Measurements from ENCODE around the gene CPNE2. TPM values are rescaled to one million over a fixed set of nuclear protein-coding genes. Genes with fewer than 3 reads are reported as not detected.

CPNE2 gene
- total RNA-seq, 1 donor from 2014 or later: 64.5 TPM

DNA sequence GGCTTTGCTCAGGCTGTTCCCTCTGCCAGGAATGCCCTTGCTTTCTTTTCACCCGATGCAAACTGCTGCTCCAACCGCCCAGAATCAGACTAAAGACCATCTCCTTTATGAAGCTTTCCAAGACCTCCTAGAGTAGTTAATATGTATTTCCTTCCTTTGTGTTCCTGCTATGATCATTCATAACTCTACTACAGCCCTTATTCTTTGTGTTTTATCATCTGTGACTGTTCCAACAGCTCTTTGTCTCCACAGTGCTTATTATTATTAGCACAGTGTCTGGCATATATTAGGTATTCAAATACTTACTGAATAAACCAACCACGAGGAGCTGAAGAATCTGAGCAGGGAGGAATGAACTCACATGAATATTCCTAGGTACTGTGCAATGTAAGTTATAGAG is 85.8 kb downstream of the CPNE2 start:
- intact Hi-C loops (cut with DNase I): no loop called here
- H3K4me3 ChIP-seq: no peak overlapping the region
- peaks cover 9% of the 10 kb centered on the region for H3K36me3 ChIP-seq
- ATAC-seq: peak; percentile 44
- H3K4me1 ChIP-seq: peaks cover 19% of the 10 kb centered on the region
- no peaks in the 10 kb centered on the region for H3K27me3 ChIP-seq
- TF ChIP-seq, protein P1, sequence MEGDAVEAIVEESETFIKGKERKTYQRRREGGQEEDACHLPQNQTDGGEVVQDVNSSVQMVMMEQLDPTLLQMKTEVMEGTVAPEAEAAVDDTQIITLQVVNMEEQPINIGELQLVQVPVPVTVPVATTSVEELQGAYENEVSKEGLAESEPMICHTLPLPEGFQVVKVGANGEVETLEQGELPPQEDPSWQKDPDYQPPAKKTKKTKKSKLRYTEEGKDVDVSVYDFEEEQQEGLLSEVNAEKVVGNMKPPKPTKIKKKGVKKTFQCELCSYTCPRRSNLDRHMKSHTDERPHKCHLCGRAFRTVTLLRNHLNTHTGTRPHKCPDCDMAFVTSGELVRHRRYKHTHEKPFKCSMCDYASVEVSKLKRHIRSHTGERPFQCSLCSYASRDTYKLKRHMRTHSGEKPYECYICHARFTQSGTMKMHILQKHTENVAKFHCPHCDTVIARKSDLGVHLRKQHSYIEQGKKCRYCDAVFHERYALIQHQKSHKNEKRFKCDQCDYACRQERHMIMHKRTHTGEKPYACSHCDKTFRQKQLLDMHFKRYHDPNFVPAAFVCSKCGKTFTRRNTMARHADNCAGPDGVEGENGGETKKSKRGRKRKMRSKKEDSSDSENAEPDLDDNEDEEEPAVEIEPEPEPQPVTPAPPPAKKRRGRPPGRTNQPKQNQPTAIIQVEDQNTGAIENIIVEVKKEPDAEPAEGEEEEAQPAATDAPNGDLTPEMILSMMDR (IDR thresholded peaks at IDR 0.05): no peak
- no peak for DNase-seq
- no peak overlapping the region for H3K27ac ChIP-seq
- no peaks in the 10 kb centered on the region for H3K9me3 ChIP-seq

DNA sequence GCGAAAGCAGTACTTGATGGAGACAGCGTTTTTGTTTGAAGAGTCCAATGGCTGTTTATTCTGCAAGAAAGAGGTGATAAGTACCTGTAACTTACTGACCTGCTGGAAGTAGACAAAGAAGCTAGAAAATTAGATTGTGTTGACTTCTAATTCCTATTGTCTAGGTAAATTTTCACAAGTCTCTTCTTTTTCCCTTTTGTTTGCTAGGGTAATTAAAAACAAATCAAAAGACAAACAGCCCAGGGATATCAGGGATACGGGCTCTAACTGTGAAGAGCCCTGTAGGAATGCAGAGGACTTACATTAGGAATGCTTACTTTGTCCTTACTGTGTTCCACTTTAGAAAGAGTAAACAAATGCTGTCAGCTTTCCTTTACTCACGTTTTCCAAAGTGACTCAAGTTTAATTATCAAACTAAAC is 86.4 kb downstream of the CPNE2 start:
- Histone ChIP-seq H3K4me3 (no peak overlapping the region), H3K36me3 (peaks cover 3% of the 10 kb centered on the region), H3K27me3 (no peaks in the 10 kb centered on the region), H3K9me3 (no peaks in the 10 kb centered on the region), H3K4me1 (peaks cover 19% of the 10 kb centered on the region), H3K27ac (peak overlapping the region; percentile 56)
- DNase-seq (no peak), ATAC-seq (peak; percentile 71)
- intact Hi-C loops (cut with DNase I): no loop called here
- TF ChIP-seq, protein P1 (IDR thresholded peaks at IDR 0.05): no peak

DNA sequence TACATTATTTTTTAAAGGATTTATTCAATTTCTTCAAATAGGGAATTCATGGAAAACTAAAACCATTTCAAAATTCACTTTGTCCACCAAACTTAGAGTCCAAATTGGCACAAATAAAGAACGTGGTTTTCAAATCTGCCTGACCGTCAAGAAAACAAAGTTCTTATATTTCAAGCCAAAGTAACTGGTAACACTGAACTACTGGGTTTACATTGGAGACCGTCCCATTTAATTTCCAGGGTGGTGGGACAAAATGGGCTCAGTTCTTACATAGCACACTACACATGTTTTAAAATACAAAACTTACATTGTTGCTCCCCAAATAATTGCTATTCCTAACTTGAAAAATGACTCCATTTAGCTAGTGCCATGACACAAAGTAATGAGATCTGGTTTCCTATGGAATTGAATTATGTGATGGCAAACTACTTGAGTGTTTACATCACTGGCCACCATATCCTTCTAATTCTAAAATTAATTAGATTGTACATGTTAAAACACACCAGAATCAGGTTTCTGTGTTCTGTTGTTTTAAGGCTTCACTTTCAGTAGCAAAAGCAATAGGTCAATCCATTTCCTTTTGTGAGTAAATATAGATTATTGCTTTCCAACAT is 86.9 kb downstream of the CPNE2 start:
- Histone ChIP-seq H3K27ac (no peak overlapping the region), H3K27me3 (no peaks in the 10 kb centered on the region), H3K4me3 (no peak overlapping the region), H3K9me3 (no peaks in the 10 kb centered on the region), H3K4me1 (peaks cover 23% of the 10 kb centered on the region), H3K36me3 (peaks cover 3% of the 10 kb centered on the region)
- DNase-seq (no peak), ATAC-seq (no peak)
- TF ChIP-seq, protein P1 (IDR thresholded peaks at IDR 0.05): no peak
- intact Hi-C loops (cut with DNase I): no loop called here

DNA sequence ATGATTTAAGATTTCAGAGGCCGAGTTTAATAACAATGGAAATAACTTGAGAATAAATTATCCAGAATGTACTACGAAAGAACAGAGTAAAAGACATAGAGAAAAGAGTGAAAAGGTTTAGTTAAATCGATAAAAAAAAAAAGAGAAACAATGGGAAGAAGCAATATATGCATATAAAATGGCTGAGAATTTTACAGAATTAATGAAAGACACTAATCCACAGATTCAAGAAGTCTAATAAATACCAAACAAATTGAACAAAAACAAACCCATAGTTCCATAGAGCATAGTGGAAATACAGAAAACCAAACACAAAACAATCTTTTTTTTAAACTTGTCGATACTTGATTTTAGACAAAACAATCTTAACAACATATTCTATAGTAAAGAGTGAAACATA is 91.7 kb downstream of the CPNE2 start:
- Histone ChIP-seq H3K27ac (no peak overlapping the region), H3K36me3 (no peaks in the 10 kb centered on the region), H3K27me3 (no peaks in the 10 kb centered on the region), H3K4me3 (no peak overlapping the region), H3K9me3 (no peaks in the 10 kb centered on the region), H3K4me1 (peaks cover 18% of the 10 kb centered on the region)
- no peak for DNase-seq
- ATAC-seq: no peak
- intact Hi-C loops (cut with DNase I): no loop called here
- TF ChIP-seq, protein P1 (IDR thresholded peaks at IDR 0.05): no peak

DNA sequence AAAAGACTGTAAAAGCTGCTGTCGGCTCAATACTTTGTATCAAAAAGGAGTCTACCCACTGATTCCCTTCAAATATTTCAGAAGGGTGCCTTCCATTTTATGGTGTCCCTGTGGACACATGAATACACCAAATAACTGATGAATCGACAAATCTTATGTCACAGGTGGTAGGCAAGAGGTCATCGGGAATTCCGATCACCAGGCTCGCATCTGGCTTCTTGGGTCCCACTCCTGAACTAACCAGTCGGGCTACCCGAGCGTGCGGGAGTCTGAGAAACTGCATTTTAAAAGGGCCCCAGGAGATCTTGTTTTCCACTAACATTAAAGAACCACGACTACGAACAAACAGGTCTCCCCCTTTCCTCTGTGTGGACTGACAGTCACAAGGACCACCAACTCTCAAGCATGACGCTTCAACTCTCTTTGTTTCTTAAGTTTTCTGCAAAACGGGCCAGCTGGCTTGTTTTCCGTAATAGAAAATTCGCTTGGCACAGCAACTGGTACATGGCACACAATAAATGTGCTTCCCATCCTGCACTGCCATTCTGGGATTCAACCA is 92.6 kb downstream of the CPNE2 start:
- intact Hi-C loops (cut with DNase I): no loop called here
- TF ChIP-seq, protein P1 (IDR thresholded peaks at IDR 0.05): no peak
- ATAC-seq: no peak
- H3K4me1 ChIP-seq: peaks cover 18% of the 10 kb centered on the region
- H3K36me3 ChIP-seq: no peaks in the 10 kb centered on the region
- H3K9me3 ChIP-seq: no peaks in the 10 kb centered on the region
- H3K4me3 ChIP-seq: peak overlapping the region; percentile 96
- peak overlapping the region; percentile 89 for H3K27ac ChIP-seq
- no peaks in the 10 kb centered on the region for H3K27me3 ChIP-seq
- no peak for DNase-seq
